GM21390 (cell line): Measurements from ENCODE around the gene UCK2.
A peak's percentile ranks its signal among the peaks of the same experiment; 100 is the strongest.

ENCODE experiments used
- ATAC-seq: cut with Tn5 transposase; IDR thresholded peaks from one replicate; pipeline ENCODE4 v1.9.1; 2021; ENCODE audit not compliant: unreplicated experiment

Gene UCK2

DNA sequence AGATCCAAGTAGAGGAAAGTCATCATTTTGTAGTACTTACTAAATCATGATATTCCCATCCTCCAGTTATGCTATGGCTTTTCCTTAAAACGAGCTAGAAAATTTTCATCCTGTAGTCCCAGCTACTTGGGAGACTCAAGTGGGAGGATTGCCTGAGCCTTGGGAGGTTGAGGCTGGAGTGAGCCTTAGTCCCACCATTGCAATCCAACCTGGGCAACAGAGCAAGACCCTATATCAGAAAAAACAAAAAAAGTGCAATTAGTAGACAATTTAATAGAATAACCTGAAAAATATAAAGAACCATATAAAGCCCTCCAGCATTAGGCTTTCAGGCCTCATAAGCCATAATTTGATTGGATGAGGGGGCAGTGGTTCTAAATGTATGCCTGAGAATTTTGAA lies 6.8 kb downstream of the UCK2 start:
- no peak for ATAC-seq

DNA sequence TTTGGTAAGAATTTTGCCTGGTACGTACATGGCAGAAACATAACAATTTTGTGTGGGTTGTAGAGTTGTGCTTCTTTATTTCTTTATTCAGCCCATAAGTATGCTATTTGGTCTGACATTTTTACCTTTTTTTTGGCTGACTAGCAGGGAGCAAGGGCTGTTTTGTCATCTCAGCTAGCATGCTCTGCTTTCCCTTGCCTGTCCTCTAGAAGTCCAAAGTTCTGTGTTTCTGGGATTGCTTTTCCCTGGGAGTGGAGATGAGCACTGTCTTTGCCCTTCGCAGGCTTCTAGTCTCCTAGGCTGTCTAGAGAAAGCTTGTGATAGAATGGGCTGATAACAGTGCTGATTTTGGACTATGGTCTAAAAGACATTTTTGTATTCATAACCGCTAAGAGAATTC lies 7.5 kb downstream of the UCK2 start:
- ATAC-seq, result no peak

DNA sequence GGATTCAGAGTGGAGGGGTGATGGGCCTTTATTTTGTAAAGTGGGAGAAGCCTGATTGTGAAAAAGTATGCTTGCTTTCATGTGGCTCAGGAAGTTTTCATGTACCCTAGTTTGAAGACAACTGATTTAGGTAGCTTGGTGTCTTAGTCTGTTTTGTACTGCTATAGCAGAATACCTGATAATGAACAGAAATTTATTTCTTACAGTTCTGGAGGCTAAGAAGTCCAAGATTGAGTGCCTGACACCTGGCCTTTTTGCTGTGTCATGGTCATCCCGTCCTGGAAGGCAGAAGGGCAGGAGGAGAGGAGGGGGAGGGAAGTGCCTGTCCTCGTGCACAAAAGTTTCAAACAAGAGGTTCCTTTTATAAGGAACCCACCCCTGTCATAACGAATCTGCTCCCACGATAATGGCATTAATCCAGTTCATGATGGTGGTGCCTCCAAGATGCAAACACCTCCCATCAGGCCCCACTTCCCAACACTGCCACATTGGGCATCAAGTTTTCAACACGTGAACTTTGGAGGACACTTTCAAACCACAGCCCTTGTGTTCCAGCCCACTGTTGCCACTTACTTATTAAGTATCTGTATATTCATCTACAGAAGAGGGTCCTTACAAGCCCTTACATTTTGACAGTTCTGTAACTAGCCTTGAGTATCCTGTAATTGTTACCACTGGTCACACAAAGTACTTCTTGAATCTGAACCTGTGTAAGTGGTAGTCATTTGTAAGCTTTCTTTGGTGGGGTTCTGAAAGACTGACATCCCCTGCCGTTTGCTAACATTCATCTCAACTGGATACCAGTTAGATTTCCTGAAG lies 9.5 kb downstream of the UCK2 start:
- ATAC-seq, result no peak

DNA sequence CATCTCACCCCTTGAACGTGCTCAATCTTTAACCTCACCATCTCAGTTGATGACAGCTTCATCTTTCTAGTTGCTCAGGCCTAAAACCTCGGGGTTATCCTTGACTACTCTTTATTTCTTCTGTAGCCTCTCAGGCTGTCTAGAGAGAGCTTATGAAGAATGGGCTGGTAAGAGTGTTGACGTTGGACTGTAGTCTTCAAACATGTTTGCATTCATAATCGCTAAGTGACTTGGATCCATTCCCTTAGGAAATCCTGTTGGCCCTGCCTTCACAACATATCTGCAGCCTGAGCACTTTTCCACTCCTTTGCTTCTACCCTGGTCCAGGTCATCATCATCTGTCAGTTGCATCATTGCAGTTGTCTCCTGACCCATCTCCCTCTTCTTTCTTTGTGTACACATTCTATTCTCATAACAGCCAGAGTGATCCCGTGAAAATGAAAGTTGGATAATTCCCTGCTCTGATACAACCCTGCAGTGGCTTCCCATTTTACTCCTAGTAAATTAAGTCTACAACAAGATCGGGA lies 10.5 kb downstream of the UCK2 start:
- no peak for ATAC-seq

DNA sequence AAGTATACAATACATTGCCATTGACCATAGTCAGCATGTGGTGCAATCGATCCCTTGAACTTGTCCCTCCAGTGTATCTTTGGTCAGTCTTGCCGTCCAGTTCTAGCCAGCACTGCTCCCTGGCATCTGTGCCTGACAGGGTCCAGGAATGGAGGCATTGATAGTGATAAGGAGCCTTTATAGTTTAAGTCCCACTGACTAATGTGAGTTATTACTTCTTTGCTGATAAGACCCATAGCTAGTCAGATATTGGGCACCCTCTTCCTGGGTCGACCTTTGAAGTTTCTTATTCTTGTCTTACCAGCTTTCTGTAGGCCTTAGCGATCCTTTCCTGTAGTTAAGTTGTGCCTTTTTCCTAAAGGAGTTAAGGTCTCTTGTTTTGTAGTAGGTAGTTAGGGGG lies 13.0 kb downstream of the UCK2 start:
- ATAC-seq, result no peak

DNA sequence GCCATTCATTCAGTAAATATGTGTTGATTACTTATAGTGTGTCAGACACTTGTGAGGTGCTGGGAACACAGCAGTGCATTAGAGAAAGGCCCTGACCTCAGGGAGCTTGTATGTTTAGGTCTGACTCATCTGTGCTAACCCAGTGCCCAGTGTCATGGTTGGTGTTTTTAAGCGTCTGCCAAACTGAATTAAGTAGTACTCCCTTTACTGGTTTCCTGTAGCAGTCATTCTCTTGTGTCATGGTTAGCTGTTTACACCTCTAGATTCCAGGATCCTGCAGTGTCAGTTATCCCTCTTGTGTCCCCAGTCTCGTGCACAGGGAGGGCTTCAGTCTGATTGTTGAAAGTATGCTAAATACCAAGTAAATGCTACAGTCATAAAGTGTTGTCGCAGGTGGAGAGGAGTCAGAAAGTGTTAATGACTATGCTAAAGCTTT lies 14.2 kb downstream of the UCK2 start:
- peak; percentile 37 for ATAC-seq

DNA sequence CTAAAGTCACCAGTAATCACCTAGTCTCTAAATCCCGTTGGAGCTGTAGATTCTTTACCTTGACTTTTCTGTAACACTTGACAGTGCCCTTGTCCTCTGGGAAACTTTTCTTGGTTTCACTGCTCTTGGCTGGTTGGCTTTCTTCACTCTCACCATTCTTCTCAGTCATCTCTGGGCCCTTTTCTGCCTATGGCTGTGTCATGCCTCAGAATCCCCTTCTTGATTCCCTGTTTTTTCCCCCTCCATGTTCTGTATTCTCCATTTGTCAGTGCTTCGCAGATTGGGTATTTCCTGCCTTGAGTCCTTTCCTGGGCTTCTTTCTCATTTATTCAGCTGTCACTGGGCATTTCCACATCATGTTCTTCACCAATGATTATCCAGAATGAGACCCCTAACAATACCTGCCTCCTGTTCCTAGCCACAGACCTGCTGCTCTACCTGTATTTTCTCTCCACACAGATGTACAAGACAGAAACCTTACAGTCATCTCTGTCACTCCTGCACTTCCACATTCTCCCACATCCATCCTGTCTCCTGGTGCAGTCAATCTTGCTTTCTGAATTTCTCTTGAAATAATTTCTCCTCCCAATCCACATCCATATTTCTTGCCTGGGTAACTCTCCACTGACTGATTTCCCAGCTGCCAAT lies 14.7 kb downstream of the UCK2 start:
- peak; percentile 12 for ATAC-seq

DNA sequence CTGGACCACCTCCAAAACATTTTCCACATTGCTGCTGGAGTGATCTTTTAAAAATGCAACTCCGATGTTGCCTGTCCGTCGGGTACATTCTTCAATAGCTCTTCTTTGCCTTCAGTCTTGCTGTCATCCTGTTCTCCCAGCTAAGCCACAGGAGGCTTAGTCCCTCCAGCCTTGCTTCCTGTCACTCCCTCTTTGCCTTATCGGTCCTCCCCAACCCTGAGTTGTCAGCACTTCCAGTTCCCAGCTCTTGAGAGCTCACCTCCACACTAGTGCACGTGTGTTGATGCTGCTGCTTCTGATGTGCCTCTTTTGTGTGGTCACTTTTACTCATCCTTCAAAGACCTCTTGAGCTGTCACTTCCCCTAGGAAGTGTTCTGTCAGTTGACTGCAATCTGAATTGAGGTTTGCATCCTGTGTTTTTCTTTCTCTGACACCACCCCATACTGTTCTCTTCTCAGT lies 15.3 kb downstream of the UCK2 start:
- peak; percentile 55 for ATAC-seq

DNA sequence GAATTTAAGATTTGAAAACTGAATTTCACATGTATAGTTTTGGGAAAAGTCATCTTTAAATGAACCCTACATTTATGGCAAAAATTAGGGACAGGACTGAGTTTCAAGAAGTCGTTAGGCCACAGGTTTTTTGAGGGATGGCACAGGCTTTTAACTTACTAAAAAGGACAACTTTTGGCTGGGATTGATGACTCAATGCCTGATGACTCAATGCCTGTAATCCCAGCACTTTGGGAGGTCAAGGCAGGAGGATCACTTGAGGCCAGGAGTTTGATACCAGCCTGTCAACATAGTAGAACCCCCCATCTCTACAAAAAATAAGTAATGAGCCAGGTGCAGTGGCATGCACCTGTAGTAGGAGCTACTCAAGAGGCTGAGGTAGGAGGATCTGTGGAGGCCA lies 15.9 kb downstream of the UCK2 start:
- no peak for ATAC-seq

DNA sequence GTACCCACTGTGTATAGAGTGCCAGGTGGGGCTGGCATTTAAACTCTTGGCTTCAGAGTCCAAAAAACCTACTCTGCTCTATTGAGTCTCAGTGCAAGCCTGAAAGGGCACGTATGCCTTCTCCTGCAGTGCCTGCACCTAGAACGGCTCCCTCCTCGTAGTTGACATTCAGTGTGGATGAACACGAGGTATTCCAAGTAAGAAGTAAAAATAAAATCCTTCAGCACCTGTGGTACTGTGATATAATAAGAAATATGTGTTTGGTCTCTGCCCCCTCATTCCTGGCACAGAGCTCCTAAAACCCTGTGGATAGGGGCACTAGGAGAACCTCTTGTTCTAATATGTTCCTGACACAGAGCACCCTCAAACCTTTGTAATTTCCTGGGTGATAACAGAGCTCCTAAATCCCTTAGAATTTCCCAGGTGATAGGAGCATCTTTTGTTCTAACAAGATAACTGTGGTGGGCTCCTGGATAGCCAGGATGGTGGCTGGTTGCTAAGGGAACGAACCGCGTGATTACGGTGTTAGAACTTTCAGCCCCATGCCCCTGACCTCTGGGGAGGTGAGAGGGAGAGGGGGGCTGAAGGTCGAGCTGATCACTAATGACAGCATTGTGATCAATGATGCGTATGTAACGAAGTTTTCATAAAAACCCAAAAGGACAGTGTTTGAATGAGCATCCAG lies 16.8 kb downstream of the UCK2 start:
- no peak for ATAC-seq

DNA sequence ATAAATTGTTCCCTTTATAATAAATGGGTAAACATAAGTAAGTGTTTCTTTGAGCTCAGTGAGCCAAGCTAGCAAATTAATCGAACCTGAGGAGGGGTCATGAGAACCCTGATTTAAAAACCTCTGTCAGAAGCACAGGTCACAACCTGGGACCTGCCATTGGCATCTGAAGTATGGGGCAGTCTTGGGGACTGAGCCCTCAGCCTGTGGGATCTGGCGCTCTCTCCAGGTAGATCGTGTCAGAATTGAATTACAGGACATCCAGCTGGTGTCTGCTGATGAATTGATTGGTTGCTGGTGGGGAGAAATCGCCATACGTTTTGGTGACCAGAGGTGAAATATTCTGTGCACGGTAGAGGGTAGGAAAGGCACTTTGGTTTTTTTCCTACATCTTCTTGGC lies 17.5 kb downstream of the UCK2 start:
- no peak for ATAC-seq

DNA sequence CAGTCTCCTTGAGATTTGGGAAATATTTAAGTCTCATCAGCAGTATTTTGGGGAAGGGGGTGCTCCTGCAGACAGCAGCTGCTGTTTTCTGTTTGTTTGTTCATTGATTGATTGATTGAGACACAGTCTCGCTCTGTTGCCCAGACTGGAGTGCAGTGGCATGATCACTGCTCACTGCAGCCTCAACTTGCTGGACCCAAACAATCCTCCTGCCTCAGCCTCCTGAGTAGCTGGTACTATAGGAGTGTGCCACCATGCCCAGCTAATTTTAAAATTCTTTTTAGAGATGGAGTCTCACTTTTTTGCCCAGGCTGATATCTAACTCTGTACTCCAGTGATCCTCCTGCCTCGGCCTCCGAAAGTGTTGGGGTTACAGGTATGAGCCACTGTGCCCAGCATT lies 18.2 kb downstream of the UCK2 start:
- no peak for ATAC-seq

DNA sequence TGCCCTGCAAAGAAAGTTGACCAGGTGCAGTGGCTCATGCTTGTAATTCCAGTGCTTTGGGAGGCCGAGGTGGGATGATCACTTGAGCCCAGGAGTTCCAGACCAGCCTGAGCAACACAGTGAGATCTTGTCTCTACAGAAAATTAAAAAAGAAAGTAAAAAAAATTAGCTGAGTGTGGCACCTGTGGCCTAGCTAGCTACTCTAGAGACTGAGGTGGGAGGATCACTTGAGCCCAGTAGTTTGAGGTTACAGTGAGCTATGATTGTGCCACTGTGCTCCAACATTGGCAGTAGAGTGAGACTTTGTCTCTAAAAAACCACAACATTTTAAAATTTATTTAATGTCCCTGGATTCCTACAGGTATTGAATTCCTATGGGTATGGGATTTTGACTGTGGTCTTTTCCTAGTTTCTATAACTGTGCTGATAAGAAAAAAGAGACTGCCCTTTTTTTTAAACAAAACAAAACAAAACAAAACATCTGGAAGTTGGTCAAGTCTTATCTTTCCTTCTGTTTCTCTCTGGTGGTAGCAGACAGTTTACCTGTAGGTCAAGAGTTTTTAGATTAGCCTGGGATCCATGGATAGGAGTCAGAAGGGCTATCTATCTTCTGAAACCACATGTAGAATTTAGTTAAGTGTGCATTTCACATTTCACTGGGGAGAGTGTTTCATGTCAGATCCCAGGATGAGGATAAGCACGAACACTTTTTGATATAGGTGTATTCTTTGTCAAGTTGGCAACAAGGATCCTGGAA lies 18.8 kb downstream of the UCK2 start:
- peak; percentile 44 for ATAC-seq

DNA sequence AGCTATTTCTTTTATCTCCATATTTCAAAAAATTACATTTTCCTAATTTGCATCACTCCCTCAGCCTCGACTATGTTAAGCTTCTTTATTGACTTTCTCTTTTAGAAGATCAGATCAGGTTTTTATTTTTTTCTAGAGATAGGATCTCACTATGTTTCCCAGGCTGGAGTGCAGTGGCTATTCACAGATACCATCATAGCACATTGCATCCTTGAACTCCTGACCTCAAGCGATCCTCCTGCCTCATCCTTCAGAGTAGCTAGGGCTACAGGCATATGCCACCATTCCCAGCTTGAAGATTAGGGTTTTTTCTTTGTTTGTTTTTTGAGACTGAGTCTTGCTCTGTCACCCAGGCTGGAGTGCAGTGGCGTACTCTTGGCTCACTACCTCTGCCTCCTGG lies 20.1 kb downstream of the UCK2 start:
- no peak for ATAC-seq

DNA sequence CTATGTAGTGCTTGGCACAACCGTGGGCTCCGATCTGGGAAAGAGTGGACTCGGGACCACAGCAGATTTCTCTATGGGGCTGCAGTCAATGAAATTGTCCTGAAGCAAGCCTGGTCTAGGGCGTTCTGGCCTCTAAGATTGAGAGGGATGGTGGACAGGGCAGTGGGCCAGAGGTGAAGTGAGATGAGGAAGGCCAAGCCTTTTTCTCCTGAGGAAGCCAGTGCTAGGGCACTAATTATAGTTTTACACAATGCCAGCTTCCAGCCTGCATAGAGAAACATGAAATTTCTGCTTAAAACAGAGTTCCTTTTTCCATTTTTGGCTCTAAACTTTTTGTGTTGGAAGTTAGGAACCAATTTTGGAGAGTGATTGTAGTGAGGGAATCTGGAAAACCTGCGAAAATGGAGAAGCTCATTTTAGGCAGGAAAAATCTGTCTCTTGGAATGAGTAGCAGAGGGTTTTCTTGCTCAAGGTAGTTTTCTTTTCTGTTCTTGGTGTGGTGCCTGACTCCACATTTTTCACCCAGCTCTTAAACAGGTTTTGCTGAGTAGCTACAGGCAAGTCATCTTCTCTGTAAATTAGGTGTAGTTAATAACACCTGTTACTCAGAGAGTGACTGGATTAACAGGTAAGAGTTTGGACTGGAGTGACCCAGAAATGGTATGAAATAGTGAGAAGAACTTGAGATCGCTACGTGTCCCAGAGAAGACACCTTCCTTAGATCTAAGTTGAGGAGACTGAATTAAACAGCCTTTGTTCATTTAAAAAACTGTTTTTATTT lies 22.1 kb downstream of the UCK2 start:
- no peak for ATAC-seq

DNA sequence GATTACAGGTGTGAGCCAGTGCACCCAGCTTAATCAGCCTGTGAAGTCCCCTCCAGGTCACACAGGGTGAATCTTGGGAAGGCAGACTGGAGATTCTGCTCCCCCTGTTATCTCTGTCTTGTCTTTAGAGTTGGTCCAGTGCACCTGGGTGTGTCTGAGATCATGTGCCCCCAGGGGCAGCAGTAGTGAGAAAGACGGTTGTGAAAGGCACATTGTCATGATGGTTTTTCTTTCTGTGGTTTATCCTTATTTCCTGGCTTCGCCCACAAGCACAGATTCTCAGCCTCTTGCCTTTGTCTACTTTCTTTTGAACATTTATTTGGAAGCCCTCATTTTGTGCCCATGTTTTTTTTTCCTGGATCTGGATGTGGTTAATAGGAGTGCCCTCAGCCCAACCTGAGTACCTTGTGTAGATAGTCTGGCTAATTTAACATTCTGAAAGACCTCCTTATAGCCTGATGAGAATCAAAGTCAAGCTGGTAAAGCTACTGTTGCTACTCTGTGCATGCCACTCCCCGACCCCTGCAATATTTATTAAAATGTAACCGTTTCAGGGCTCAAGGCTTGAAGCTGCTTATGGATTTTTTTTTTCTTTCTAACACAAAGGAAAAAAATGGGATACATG lies 23.7 kb downstream of the UCK2 start:
- ATAC-seq, result peak; percentile 77

DNA sequence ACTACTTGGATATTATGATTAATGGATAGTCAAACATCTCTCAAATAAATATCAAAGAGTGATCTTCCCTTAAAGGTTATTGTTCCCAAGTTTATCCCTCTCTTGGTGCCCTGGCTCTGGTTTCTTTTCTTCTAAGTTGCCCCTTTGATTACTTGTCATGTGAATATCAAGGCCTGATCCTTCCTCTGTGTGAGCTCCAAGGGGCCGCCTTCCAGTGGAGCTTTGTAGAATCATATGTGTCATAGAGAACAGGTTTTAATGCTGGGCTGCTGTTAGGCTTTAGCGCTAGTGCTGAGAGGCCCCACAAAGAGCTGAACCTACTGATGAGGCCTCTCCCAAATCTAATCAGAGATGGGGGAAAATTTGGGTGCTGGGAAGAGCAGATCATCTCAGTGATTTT lies 25.5 kb downstream of the UCK2 start:
- no peak for ATAC-seq

DNA sequence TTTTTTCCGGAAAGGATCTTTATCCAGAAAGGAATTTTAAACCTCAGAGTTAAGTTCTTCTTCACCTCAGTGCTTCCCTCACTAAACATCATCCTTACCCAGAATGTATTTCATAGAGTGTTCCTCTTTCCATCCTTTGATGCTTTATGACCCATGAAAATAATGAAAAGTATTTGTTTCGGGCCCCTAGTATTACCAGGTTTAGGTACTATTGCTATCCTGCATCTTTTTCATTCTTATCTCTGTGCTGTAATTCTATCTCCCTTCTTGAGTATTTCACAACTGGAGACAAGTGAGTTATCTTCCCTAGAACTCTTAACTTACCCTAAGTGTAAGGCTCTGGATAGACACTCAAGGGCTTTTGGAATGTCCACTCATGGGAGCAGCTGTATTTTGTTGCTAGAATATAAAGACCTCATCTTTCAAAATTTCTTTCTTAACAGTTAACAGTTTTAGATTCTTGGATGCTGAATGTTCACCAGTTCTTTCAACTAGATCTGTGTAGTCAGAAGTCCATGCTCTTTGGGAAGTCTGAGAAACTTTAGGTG lies 26.2 kb downstream of the UCK2 start:
- ATAC-seq, result no peak

DNA sequence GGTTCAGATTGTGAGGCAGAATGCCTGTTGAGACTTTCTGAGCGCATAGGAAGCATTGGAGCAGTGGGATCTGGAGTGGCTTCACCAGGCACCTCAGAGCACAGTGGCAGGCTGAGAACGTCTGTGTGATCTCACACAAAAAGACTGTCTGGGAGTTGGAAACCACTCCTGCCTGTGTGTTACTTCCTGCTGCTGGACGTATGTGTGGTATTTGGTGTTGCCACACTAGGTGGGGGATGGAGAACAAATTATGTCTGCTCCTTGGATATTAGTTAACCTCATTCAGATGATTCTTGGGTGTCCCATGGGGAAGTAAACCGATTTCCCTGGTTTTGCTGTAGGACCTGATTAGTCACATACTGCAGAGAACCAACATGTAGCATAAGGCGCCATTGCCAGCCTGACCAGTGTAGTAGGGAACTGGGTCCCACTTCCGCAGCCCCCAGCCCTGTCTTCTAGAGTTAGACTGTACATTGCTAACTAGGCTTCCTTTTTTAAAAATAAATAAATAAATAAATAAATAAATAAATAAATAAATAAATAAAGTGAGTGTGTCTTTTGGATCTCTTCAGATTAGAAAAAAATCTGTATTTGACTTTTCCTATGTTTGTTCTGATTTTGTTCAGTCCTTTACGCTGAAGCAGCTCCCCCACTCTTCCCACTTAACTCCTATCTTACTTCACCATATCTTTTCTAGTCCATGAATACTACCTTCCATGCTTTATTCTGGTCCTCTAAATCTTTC lies 26.9 kb downstream of the UCK2 start:
- ATAC-seq, result no peak
